GM12873 (cell line): Measurements from ENCODE around the gene MCHR1.

ENCODE experiments used
- CTCF ChIP-seq: IDR thresholded peaks from 2 replicates; pipeline ENCODE4 v1.5.1; 2012; ENCODE audit warnings: low read depth, mild to moderate bottlenecking, moderate library complexity, low read length, control low read depth; ENCODE audit not compliant: insufficient read depth; ENCODE audit errors: missing control alignments

The MCHR1 gene

GRCh38 chr22:40723396-40723933 lies 44.2 kb downstream of the MCHR1 start:
- no peak for TF ChIP-seq CTCF

GRCh38 chr22:40726514-40726913 lies 47.2 kb downstream of the MCHR1 start:
- TF ChIP-seq CTCF = no peak

- TF ChIP-seq CTCF = no peak
Observed at GRCh38 chr22:40727070-40727963, 48.0 kb downstream of the MCHR1 start.

- TF ChIP-seq CTCF = no peak
Observed at GRCh38 chr22:40727964-40728615, 48.8 kb downstream of the MCHR1 start.

GRCh38 chr22:40728731-40729189 lies 49.5 kb downstream of the MCHR1 start:
- no peak for TF ChIP-seq CTCF

DNA sequence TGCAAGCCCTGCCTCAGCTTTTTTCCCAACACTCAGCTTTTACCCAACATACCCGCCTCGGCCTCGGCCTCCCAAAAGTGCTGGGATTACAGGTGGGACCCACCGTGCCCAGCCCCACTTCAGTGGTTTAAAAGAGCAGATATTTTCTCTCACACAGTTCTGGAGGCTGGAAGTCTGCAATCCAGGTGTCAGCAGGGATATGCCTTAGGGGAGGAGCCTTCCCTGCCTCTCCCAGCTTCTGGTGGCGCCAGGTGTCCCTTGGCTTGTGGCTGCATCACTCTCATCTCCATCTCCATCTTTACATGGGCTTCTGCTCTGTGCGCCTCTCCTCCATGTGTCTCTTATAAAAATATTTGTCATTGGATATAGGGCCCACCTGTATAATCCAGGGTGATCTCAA lies 50.0 kb downstream of the MCHR1 start:
- TF ChIP-seq CTCF = no peak
